Effector memory CD8-positive, alpha-beta T cell (primary cell): ENCODE measurements around the gene VSTM1.
"Not testable (repeated sequence)": the region's sequence is repeated elsewhere in the genome, so short reads cannot be mapped to it uniquely, and the experiment has no call there.

ENCODE experiments used
- ATAC-seq: fragments of 150-1000 bp; cut with Tn5 transposase; replicated peaks from 2 replicates; pipeline ENCODE4 v1.10.0; 2021; ENCODE audit warnings: mild to moderate bottlenecking, moderate library complexity
- DNase-seq, 3 experiments: peaks; one replicate each; pipeline ENCODE4 v3.0.0; 2021
- H3K27ac Mint-ChIP-seq, 2 donors: one replicate each; pipeline ENCODE4 v1.8.0; 2022; ENCODE audit warnings: mild to moderate bottlenecking in 2 of 2, mixed read lengths in 2 of 2, moderate library complexity in 2 of 2
- H3K27me3 Mint-ChIP-seq, 2 donors: one replicate each; pipeline ENCODE4 v1.8.0; 2022; ENCODE audit warnings: mixed read lengths in 2 of 2
- H3K36me3 Mint-ChIP-seq: one replicate; pipeline ENCODE4 v1.8.0; 2022; ENCODE audit warnings: mild to moderate bottlenecking, moderate library complexity, mixed read lengths; ENCODE audit not compliant: insufficient read depth
- H3K4me1 Mint-ChIP-seq, 2 donors: one replicate each; pipeline ENCODE4 v1.8.0; 2022; ENCODE audit warnings: low read depth in 2 of 2, mixed read lengths in 2 of 2
- H3K4me3 Mint-ChIP-seq, 2 donors: one replicate each; pipeline ENCODE4 v1.8.0; 2022; ENCODE audit warnings: mild to moderate bottlenecking in 2 of 2, mixed read lengths in 2 of 2, moderate library complexity in 2 of 2
- H3K9me3 Mint-ChIP-seq, 2 donors: one replicate each; pipeline ENCODE4 v1.8.0; 2022; ENCODE audit warnings: mixed read lengths in 2 of 2
- total RNA-seq, 9 experiments: gene quantifications; one replicate each; lab custom pipeline; 2026; lab: John Stamatoyannopoulos, UW

VSTM1 gene
- total RNA-seq: 0 to 0.11 (median 0) reads per million in 9 experiments

- DNase-seq: no peak
- peaks cover 28 to 63% of the 10 kb centered on the region in 2 donors for H3K27me3 Mint-ChIP-seq
- no peak within 1 kb of the TSS for H3K27ac Mint-ChIP-seq
- H3K4me1 Mint-ChIP-seq: no peaks in the 10 kb centered on the region
- no peak for ATAC-seq
- no peaks in the 10 kb centered on the region for H3K36me3 Mint-ChIP-seq
- H3K4me3 Mint-ChIP-seq: no peak within 1 kb of the TSS
- H3K9me3 Mint-ChIP-seq: no peaks in the 10 kb centered on the region
Measured at GRCh38 chr19:54063350-54064116, at the start of gene VSTM1. Gene VSTM1 (minus strand): TSS chr19:54063897. CDS start chr19:54063777, 120 bp downstream.

- DNase-seq (no peak), ATAC-seq (no peak)
- Mint-ChIP-seq H3K27me3 (no peaks in the 10 kb centered on the region), H3K36me3 (peaks cover 60% of the 10 kb centered on the region), H3K4me3 (no peak overlapping the region), H3K4me1 (peaks cover 15 to 34% of the 10 kb centered on the region in 2 donors), H3K9me3 (no peaks in the 10 kb centered on the region), H3K27ac (no peak overlapping the region)
Measured at GRCh38 chr19:54109651-54110050, 46.0 kb upstream of the VSTM1 start.

- Mint-ChIP-seq H3K9me3 (no peaks in the 10 kb centered on the region), H3K27ac (no peak overlapping the region), H3K36me3 (peaks cover 64% of the 10 kb centered on the region), H3K4me3 (no peak overlapping the region), H3K4me1 (peaks cover 5 to 23% of the 10 kb centered on the region in 2 donors), H3K27me3 (no peaks in the 10 kb centered on the region)
- no peak for DNase-seq
- no peak for ATAC-seq
Measured at GRCh38 chr19:54108496-54108895, 44.8 kb upstream of the VSTM1 start.

GRCh38 chr19:54107876-54108490, 44.3 kb upstream of the VSTM1 start:
- H3K27ac Mint-ChIP-seq: peak overlapping the region in 1 of 2 donors; percentile 52
- H3K4me3 Mint-ChIP-seq: no peak overlapping the region
- DNase-seq (no peak), ATAC-seq (no peak)
- no peaks in the 10 kb centered on the region for H3K9me3 Mint-ChIP-seq
- peaks cover 9 to 26% of the 10 kb centered on the region in 2 donors for H3K4me1 Mint-ChIP-seq
- H3K27me3 Mint-ChIP-seq: no peaks in the 10 kb centered on the region
- H3K36me3 Mint-ChIP-seq: peaks cover 64% of the 10 kb centered on the region

GRCh38 chr19:54106716-54107115, 43.0 kb upstream of the VSTM1 start:
- H3K27ac Mint-ChIP-seq: no peak overlapping the region
- no peak overlapping the region for H3K4me3 Mint-ChIP-seq

GRCh38 chr19:54105796-54106195, 42.1 kb upstream of the VSTM1 start:
- Mint-ChIP-seq H3K36me3 (peaks cover 58% of the 10 kb centered on the region), H3K27ac (no peak overlapping the region)

More at GRCh38 chr19:54106716-54107115, 43.0 kb upstream of the VSTM1 start:
- ATAC-seq: no peak
- H3K9me3 Mint-ChIP-seq: no peaks in the 10 kb centered on the region
- DNase-seq: no peak
- no peaks in the 10 kb centered on the region for H3K27me3 Mint-ChIP-seq
- peaks cover 15 to 35% of the 10 kb centered on the region in 2 donors for H3K4me1 Mint-ChIP-seq
- peaks cover 65% of the 10 kb centered on the region for H3K36me3 Mint-ChIP-seq

GRCh38 chr19:54104998-54105715, 41.5 kb upstream of the VSTM1 start:
- peaks cover 54% of the 10 kb centered on the region for H3K36me3 Mint-ChIP-seq
- H3K27ac Mint-ChIP-seq: no peak overlapping the region
- H3K27me3 Mint-ChIP-seq: no peaks in the 10 kb centered on the region
- H3K9me3 Mint-ChIP-seq: no peaks in the 10 kb centered on the region
- DNase-seq: no peak
- no peak for ATAC-seq
- peaks cover 18 to 32% of the 10 kb centered on the region in 2 donors for H3K4me1 Mint-ChIP-seq
- H3K4me3 Mint-ChIP-seq: no peak overlapping the region

More at GRCh38 chr19:54105796-54106195, 42.1 kb upstream of the VSTM1 start:
- ATAC-seq (no peak), DNase-seq (no peak)
- Mint-ChIP-seq H3K4me3 (peak overlapping the region in 1 of 2 donors; percentile 26), H3K9me3 (no peaks in the 10 kb centered on the region), H3K27me3 (no peaks in the 10 kb centered on the region), H3K4me1 (peaks cover 18 to 36% of the 10 kb centered on the region in 2 donors)

- Mint-ChIP-seq H3K36me3 (peaks cover 39% of the 10 kb centered on the region), H3K27ac (peak within 1 kb of the TSS; percentile 93 to 96), H3K27me3 (no peaks in the 10 kb centered on the region), H3K9me3 (no peaks in the 10 kb centered on the region), H3K4me1 (peaks cover 18 to 31% of the 10 kb centered on the region in 2 donors), H3K4me3 (peak within 1 kb of the TSS; percentile 93 to 99)
- ATAC-seq (peak; percentile 99), DNase-seq (peak; percentile 95 to 97 (median 96))
Measured at GRCh38 chr19:54102421-54103169, 38.9 kb upstream of the VSTM1 start, which contains the start of gene NDUFA3. Gene NDUFA3 (plus strand): TSS chr19:54102855. CDS start chr19:54102879, 24 bp downstream.

GRCh38 chr19:54100561-54100960, 36.9 kb upstream of the VSTM1 start, which contains the start of gene OSCAR:
Gene OSCAR (minus strand): TSS chr19:54100803. CDS start chr19:54100792, 11 bp downstream.
- Mint-ChIP-seq H3K9me3 (no peaks in the 10 kb centered on the region), H3K4me3 (peak within 1 kb of the TSS; percentile 49 to 65), H3K27ac (peak within 1 kb of the TSS; percentile 10 to 15), H3K4me1 (peaks cover 21 to 37% of the 10 kb centered on the region in 2 donors), H3K36me3 (peaks cover 36% of the 10 kb centered on the region), H3K27me3 (no peaks in the 10 kb centered on the region)
- DNase-seq: no peak
- no peak for ATAC-seq

- not testable (repeated sequence) for H3K27me3 Mint-ChIP-seq, H3K4me3 Mint-ChIP-seq, ATAC-seq, DNase-seq, H3K9me3 Mint-ChIP-seq, H3K27ac Mint-ChIP-seq
- Mint-ChIP-seq H3K36me3 (peaks cover 33% of the 10 kb centered on the region), H3K4me1 (peaks cover 21 to 31% of the 10 kb centered on the region in 2 donors)
Measured at GRCh38 chr19:54099903-54100255, 36.2 kb upstream of the VSTM1 start.

- H3K4me3 Mint-ChIP-seq: no peak overlapping the region
- peaks cover 32% of the 10 kb centered on the region for H3K36me3 Mint-ChIP-seq
- H3K27me3 Mint-ChIP-seq: no peaks in the 10 kb centered on the region
- peaks cover 21 to 29% of the 10 kb centered on the region in 2 donors for H3K4me1 Mint-ChIP-seq
- no peak overlapping the region for H3K27ac Mint-ChIP-seq
- DNase-seq (no peak), ATAC-seq (no peak)
- no peaks in the 10 kb centered on the region for H3K9me3 Mint-ChIP-seq
Measured at GRCh38 chr19:54099190-54099902, 35.6 kb upstream of the VSTM1 start.

GRCh38 chr19:54096617-54097106, 33.0 kb upstream of the VSTM1 start:
- peak overlapping the region; percentile 93 to 98 for H3K27ac Mint-ChIP-seq
- ATAC-seq (peak; percentile 24), DNase-seq (no peak)
- peaks cover 20% of the 10 kb centered on the region for H3K36me3 Mint-ChIP-seq
- H3K4me1 Mint-ChIP-seq: peaks cover 11 to 14% of the 10 kb centered on the region in 2 donors
- H3K4me3 Mint-ChIP-seq: peak overlapping the region; percentile 61 to 85
- no peaks in the 10 kb centered on the region for H3K9me3 Mint-ChIP-seq
- H3K27me3 Mint-ChIP-seq: peaks cover 0 to 6% of the 10 kb centered on the region in 2 donors
